ENCODE results near the gene CEBPZOS.
A peak's percentile ranks its signal among the peaks of the same experiment; 100 is the strongest.

CEBPZOS gene

GRCh38 chr2:37196320-37197195, at the start of gene CEBPZOS:
TSS of gene CEBPZOS (plus strand) at chr2:37196496. CDS start at chr2:37199705, 3,209 bp downstream.
- peak; percentile 79 for DNase-seq

GRCh38 chr2:37148325-37148724, 48.0 kb upstream of the CEBPZOS start:
- no peak for DNase-seq

- DNase-seq: no peak
Measured at GRCh38 chr2:37149626-37150322, 46.5 kb upstream of the CEBPZOS start.

GRCh38 chr2:37153224-37153623, 43.1 kb upstream of the CEBPZOS start:
- no peak for DNase-seq

- no peak for DNase-seq
Measured at GRCh38 chr2:37154785-37155184, 41.5 kb upstream of the CEBPZOS start.

- DNase-seq: peak; percentile 31
Measured at GRCh38 chr2:37156071-37156856, 40.0 kb upstream of the CEBPZOS start.

- peak; percentile 86 for DNase-seq
Measured at GRCh38 chr2:37156857-37157714, 39.2 kb upstream of the CEBPZOS start, which contains the start of gene EIF2AK2. TSS of gene EIF2AK2 (minus strand) at chr2:37156980. CDS start at chr2:37147806, 9,174 bp downstream.

GRCh38 chr2:37164757-37165156, 31.5 kb upstream of the CEBPZOS start:
- DNase-seq: no peak

- DNase-seq: no peak
Measured at GRCh38 chr2:37167636-37168180, 28.6 kb upstream of the CEBPZOS start.

- peak; percentile 27 for DNase-seq
Measured at GRCh38 chr2:37168217-37168981, 27.9 kb upstream of the CEBPZOS start.

GRCh38 chr2:37171624-37171950, 24.7 kb upstream of the CEBPZOS start:
- no peak for DNase-seq

- DNase-seq: no peak
Measured at GRCh38 chr2:37173741-37174140, 22.6 kb upstream of the CEBPZOS start.

GRCh38 chr2:37180006-37180639, 16.2 kb upstream of the CEBPZOS start:
- DNase-seq: no peak

- no peak for DNase-seq
Measured at GRCh38 chr2:37180640-37181039, 15.7 kb upstream of the CEBPZOS start.

GRCh38 chr2:37181726-37182684, 14.3 kb upstream of the CEBPZOS start:
- no peak for DNase-seq

- no peak for DNase-seq
Measured at GRCh38 chr2:37188570-37188969, 7.7 kb upstream of the CEBPZOS start, which contains the start of gene SULT6B1. TSS of gene SULT6B1 (minus strand) at chr2:37188670. CDS start at chr2:37188640, 30 bp downstream.

- DNase-seq: no peak
Measured at GRCh38 chr2:37189452-37190153, 6.7 kb upstream of the CEBPZOS start.

- DNase-seq: no peak
Measured at GRCh38 chr2:37190290-37190689, 6.0 kb upstream of the CEBPZOS start.

GRCh38 chr2:37191253-37191652, 5.0 kb upstream of the CEBPZOS start:
- DNase-seq: no peak

Data from NCI-H510A treated with DMSO at 0.1 percent for 48 hours (cell line).